Trophoblast cell (in vitro differentiated cells and primary cell): ENCODE data around the gene DCTN1.

Experiments used
- DNase-seq, 2 donors: peaks; one replicate each; pipeline ENCODE4 v3.0.0-alpha.2; 2016
- H2AFZ ChIP-seq: 2 replicates; pipeline ENCODE4 v1.6.1; 2013; ENCODE audit warnings: low read length, moderate library complexity, mild to moderate bottlenecking; ENCODE audit not compliant: insufficient read depth, poor library complexity
- H2AK5ac ChIP-seq: 2 replicates; pipeline ENCODE4 v1.6.1; 2013; ENCODE audit warnings: mild to moderate bottlenecking, low read length
- H2BK120ac ChIP-seq: 2 replicates; pipeline ENCODE4 v1.6.1; 2013; ENCODE audit warnings: low read length, mild to moderate bottlenecking, moderate library complexity; ENCODE audit not compliant: insufficient read depth, poor library complexity
- H2BK12ac ChIP-seq: 2 replicates; pipeline ENCODE4 v1.6.1; 2013; ENCODE audit warnings: mild to moderate bottlenecking, low read length, moderate library complexity
- H2BK5ac ChIP-seq: 2 replicates; pipeline ENCODE4 v1.6.1; 2013; ENCODE audit warnings: low read length, low read depth, moderate library complexity, mild to moderate bottlenecking; ENCODE audit not compliant: poor library complexity
- H3K14ac ChIP-seq: 2 replicates; pipeline ENCODE4 v1.6.1; 2013; ENCODE audit warnings: mild to moderate bottlenecking, low read length
- H3K18ac ChIP-seq: 2 replicates; pipeline ENCODE4 v1.6.1; 2013; ENCODE audit warnings: mild to moderate bottlenecking, low read length
- H3K23ac ChIP-seq: 2 replicates; pipeline ENCODE4 v1.6.1; 2013; ENCODE audit warnings: low read length
- H3K27ac ChIP-seq: 2 replicates; pipeline ENCODE4 v1.5.1; 2013; ENCODE audit warnings: low read depth, mild to moderate bottlenecking, inconsistent platforms, low read length, moderate library complexity
- H3K27me3 ChIP-seq: 2 replicates; pipeline ENCODE4 v1.6.1; 2013; ENCODE audit warnings: inconsistent platforms, mild to moderate bottlenecking, low read length, moderate library complexity; ENCODE audit not compliant: insufficient read depth
- H3K36me3 ChIP-seq, 2 experiments: 1 replicate in 1 of 2; 2 replicates in 1 of 2; pipeline ENCODE4 v1.6.1; 2013; ENCODE audit warnings: low read length in 2 of 2, mild to moderate bottlenecking in 2 of 2, moderate library complexity in 1 of 2; ENCODE audit not compliant: insufficient read depth in 2 of 2, control insufficient read depth in 1 of 2
- H3K4ac ChIP-seq: 2 replicates; pipeline ENCODE4 v1.6.1; 2013; ENCODE audit warnings: low read depth, mild to moderate bottlenecking, low read length, moderate library complexity
- H3K4me1 ChIP-seq, 2 experiments: 1 replicate in 1 of 2; 2 replicates in 1 of 2; pipeline ENCODE4 v1.6.1; 2013; ENCODE audit warnings: low read length in 2 of 2, mild to moderate bottlenecking in 2 of 2, moderate library complexity in 1 of 2; ENCODE audit not compliant: insufficient read depth in 2 of 2, control insufficient read depth in 1 of 2
- H3K4me2 ChIP-seq: 2 replicates; pipeline ENCODE4 v1.6.1; 2013; ENCODE audit warnings: inconsistent platforms, mild to moderate bottlenecking, low read length, moderate library complexity
- H3K4me3 ChIP-seq: 2 replicates; pipeline ENCODE4 v1.5.1; 2013; ENCODE audit warnings: mild to moderate bottlenecking, low read depth, low read length, inconsistent platforms
- H3K79me1 ChIP-seq: one replicate; pipeline ENCODE4 v1.6.1; 2013; ENCODE audit warnings: low read length
- H3K79me2 ChIP-seq: 2 replicates; pipeline ENCODE4 v1.6.1; 2013; ENCODE audit warnings: low read length, mild to moderate bottlenecking; ENCODE audit not compliant: control insufficient read depth, insufficient read depth, poor library complexity
- H3K9ac ChIP-seq: 2 replicates; pipeline ENCODE4 v1.6.1; 2013; ENCODE audit warnings: mild to moderate bottlenecking, low read length
- H3K9me3 ChIP-seq: 2 replicates; pipeline ENCODE4 v1.6.1; 2013; ENCODE audit warnings: low read depth, mild to moderate bottlenecking, control low read depth, inconsistent platforms, low read length; ENCODE audit not compliant: insufficient read depth
- H4K12ac ChIP-seq: 2 replicates; pipeline ENCODE4 v1.6.1; 2013; ENCODE audit warnings: low read depth, mild to moderate bottlenecking, low read length, moderate library complexity
- H4K8ac ChIP-seq: 2 replicates; pipeline ENCODE4 v1.6.1; 2013; ENCODE audit warnings: low read depth, mild to moderate bottlenecking, low read length, moderate library complexity
- H4K91ac ChIP-seq: one replicate; pipeline ENCODE4 v1.6.1; 2013; ENCODE audit warnings: low read depth, mild to moderate bottlenecking, low read length, moderate library complexity
- WGBS: extraction: QIAGEN DNeasy Blood & Tissue Kit; methylation state at CpG from one replicate; pipeline ENCODE4 v1.1.7; 2013; ENCODE audit warnings: missing lambda C conversion rate; ENCODE audit not compliant: insufficient read length, insufficient coverage; ENCODE audit errors: extremely low coverage; 5-methylcytosine and 5-hydroxymethylcytosine counted together

Gene DCTN1

DNA sequence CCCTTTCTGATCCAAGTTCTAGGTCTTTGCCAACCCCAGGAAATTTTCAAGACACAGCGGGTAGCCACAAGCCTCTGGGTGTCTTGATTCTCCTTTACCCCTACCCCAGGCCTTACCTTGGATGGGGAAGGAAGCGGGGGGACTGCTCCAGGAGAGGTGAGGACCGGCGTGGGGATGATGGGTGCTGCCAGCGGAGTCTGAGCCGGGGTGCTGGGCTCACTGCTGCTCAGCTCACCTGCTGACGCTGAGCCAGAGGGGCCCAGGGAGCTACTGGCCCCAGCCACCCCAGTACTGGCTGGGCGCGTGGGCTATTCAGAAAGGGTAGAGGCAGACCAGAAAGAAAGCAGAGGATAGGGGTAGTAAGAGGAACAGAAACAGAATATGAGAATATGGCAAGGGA lies 8.7 kb downstream of the DCTN1 start:
- Histone ChIP-seq H3K36me3 (peaks cover 53 to 65% of the 10 kb centered on the region in 2 experiments), H3K4me2 (no peak overlapping the region), H4K12ac (no peak overlapping the region), H2BK12ac (no peak overlapping the region), H3K79me1 (no peaks in the 10 kb centered on the region), H2BK120ac (no peak overlapping the region), H3K9me3 (no peaks in the 10 kb centered on the region), H2BK5ac (no peak overlapping the region), H2AK5ac (no peak overlapping the region), H3K4ac (no peak overlapping the region), H3K4me1 (peaks cover 0 to 16% of the 10 kb centered on the region in 2 experiments), H3K18ac (no peak overlapping the region), H2AFZ (no peak overlapping the region), H4K91ac (no peak overlapping the region), H3K27ac (no peak overlapping the region), H3K4me3 (no peak overlapping the region), H3K14ac (no peak overlapping the region), H3K79me2 (no peaks in the 10 kb centered on the region), H4K8ac (no peak overlapping the region), H3K23ac (no peak overlapping the region), H3K9ac (no peak overlapping the region), H3K27me3 (no peaks in the 10 kb centered on the region)
- no CpG with 5 or more reads among the region's 9 CpGs for WGBS
- no peak for DNase-seq

DNA sequence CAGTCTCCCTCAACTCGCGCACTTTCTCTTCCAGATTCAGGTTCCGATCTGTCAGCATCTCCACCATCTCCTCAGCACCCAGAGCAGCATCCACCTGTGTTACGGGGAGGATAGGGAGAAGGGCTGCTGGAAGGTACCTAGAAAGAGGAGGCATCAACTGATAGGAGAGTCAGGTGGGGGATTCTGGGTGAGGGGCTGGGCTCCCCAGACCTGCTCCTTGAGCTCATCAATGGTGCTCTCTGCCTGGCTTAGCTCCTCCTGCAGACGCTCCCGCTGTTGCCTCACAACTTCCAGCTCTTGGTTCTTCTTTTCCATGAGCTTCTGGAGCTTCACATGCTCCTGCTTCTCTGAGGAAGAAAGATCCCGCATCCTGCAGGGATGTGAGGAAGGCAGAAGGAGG lies 10.1 kb downstream of the DCTN1 start:
- Histone ChIP-seq H2BK5ac (no peak overlapping the region), H3K36me3 (peaks cover 64 to 72% of the 10 kb centered on the region in 2 experiments), H3K18ac (no peak overlapping the region), H3K14ac (no peak overlapping the region), H3K9ac (no peak overlapping the region), H3K4me1 (peaks cover 0 to 15% of the 10 kb centered on the region in 2 experiments), H4K8ac (no peak overlapping the region), H3K4me3 (no peak overlapping the region), H4K12ac (no peak overlapping the region), H2AK5ac (no peak overlapping the region), H3K79me1 (no peaks in the 10 kb centered on the region), H2BK12ac (no peak overlapping the region), H3K27me3 (no peaks in the 10 kb centered on the region), H3K9me3 (no peaks in the 10 kb centered on the region), H3K4me2 (no peak overlapping the region), H3K27ac (no peak overlapping the region), H3K4ac (no peak overlapping the region), H3K23ac (no peak overlapping the region), H4K91ac (no peak overlapping the region), H2AFZ (no peak overlapping the region), H3K79me2 (no peaks in the 10 kb centered on the region), H2BK120ac (no peak overlapping the region)
- no peak for DNase-seq
- WGBS = no CpG with 5 or more reads among the region's 7 CpGs

DNA sequence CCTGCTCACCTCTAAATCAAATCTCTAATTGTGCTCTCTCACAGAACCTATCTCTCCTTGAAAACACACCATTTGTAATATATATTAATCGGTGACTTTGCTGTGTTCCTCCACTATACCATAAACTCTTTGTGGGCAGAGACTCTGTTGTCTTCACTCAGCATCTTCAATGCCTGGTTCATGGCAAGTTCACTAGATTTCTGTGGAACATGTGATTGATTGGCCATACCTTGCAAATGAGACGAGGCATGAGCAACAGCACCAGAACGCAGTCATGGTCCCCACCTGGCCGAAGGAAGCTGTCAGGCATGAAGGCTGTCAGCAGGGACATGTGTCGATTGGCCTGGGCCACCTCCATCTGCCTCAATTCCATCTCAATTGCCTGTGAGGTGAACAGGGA lies 11.6 kb downstream of the DCTN1 start:
- peaks cover 70 to 82% of the 10 kb centered on the region in 2 experiments for H3K36me3 ChIP-seq
- H3K79me2 ChIP-seq = no peaks in the 10 kb centered on the region
- H2BK120ac ChIP-seq = no peak overlapping the region
- no CpG with 5 or more reads among the region's 5 CpGs for WGBS
- peaks cover 0 to 3% of the 10 kb centered on the region in 2 experiments for H3K4me1 ChIP-seq
- no peaks in the 10 kb centered on the region for H3K79me1 ChIP-seq
- H3K4me3 ChIP-seq = no peak overlapping the region
- no peak overlapping the region for H3K27ac ChIP-seq
- H4K91ac ChIP-seq = no peak overlapping the region
- H3K27me3 ChIP-seq = no peaks in the 10 kb centered on the region
- no peak overlapping the region for H2AK5ac ChIP-seq
- H4K8ac ChIP-seq = no peak overlapping the region
- H3K23ac ChIP-seq = no peak overlapping the region
- H3K18ac ChIP-seq = no peak overlapping the region
- DNase-seq = no peak
- no peak overlapping the region for H3K9ac ChIP-seq
- H3K4ac ChIP-seq = no peak overlapping the region
- no peak overlapping the region for H3K14ac ChIP-seq
- H3K4me2 ChIP-seq = no peak overlapping the region
- no peak overlapping the region for H2AFZ ChIP-seq
- no peak overlapping the region for H2BK12ac ChIP-seq
- no peak overlapping the region for H4K12ac ChIP-seq
- H2BK5ac ChIP-seq = no peak overlapping the region
- no peaks in the 10 kb centered on the region for H3K9me3 ChIP-seq

DNA sequence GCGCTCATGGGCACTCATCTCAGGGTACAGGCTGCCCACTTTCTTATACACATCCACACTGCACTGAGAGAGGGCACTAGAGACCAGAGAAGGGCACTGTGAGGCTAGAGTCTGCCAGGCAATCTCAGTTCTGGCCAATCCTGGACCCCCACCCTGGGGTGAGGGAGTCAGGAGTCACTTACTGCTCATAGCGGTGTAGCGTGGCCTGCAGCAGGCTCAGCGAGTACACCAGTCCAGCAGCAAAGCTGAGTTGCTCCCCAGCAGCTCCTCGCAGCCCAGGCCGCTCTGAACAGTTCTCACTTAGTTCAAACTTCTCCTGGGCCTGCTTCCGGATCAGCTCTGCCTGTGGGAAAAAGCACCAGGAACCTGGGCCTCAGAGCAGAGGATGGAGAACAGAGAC lies 12.3 kb downstream of the DCTN1 start:
- no CpG with 5 or more reads among the region's 7 CpGs for WGBS
- H2BK120ac ChIP-seq = no peak overlapping the region
- no peaks in the 10 kb centered on the region for H3K79me1 ChIP-seq
- H3K79me2 ChIP-seq = no peaks in the 10 kb centered on the region
- no peak for DNase-seq
- no peak overlapping the region for H3K4me2 ChIP-seq
- no peak overlapping the region for H2BK12ac ChIP-seq
- H3K36me3 ChIP-seq = peaks cover 77 to 89% of the 10 kb centered on the region in 2 experiments
- H3K4ac ChIP-seq = no peak overlapping the region
- no peak overlapping the region for H4K91ac ChIP-seq
- no peaks in the 10 kb centered on the region for H3K4me1 ChIP-seq
- no peak overlapping the region for H2BK5ac ChIP-seq
- H3K14ac ChIP-seq = no peak overlapping the region
- H3K27ac ChIP-seq = no peak overlapping the region
- H3K9me3 ChIP-seq = no peaks in the 10 kb centered on the region
- H2AK5ac ChIP-seq = no peak overlapping the region
- H3K27me3 ChIP-seq = no peaks in the 10 kb centered on the region
- no peak overlapping the region for H3K18ac ChIP-seq
- H3K9ac ChIP-seq = no peak overlapping the region
- H4K8ac ChIP-seq = no peak overlapping the region
- no peak overlapping the region for H2AFZ ChIP-seq
- no peak overlapping the region for H3K23ac ChIP-seq
- H3K4me3 ChIP-seq = no peak overlapping the region
- no peak overlapping the region for H4K12ac ChIP-seq
